ENCODE measurements around the gene NR0B2. TPM values are rescaled to one million over a fixed set of nuclear protein-coding genes. Genes with fewer than 3 reads are reported as not detected.
A peak's percentile ranks its signal among the peaks of the same experiment; 100 is the strongest.

Gene NR0B2
- total and polyA plus RNA-seq, 5 donors from 2014 or later = not detected

GRCh38 chr1:26900001-26900814, 13.6 kb downstream of the NR0B2 start, which contains the start of gene GPATCH3:
GPATCH3 (minus strand) TSS chr1:26900467; CDS start chr1:26900442, 25 bp downstream.
- H3K36me3 Mint-ChIP-seq = peaks cover 9% of the 10 kb centered on the region
- H3K27ac ChIP-seq (ENCODE audit: insufficient read depth, low read length, poor library complexity, severe bottlenecking) = peak within 1 kb of the TSS; percentile 86
- peak within 1 kb of the TSS; percentile 94 to 100 (median 98) for H3K27ac Mint-ChIP-seq
- DNase-seq = peak; percentile 86 to 93 (median 87)
- H3K4me3 ChIP-seq (ENCODE audit: low read depth, low read length) = peak within 1 kb of the TSS; percentile 96
- H3K9me3 Mint-ChIP-seq = no peaks in the 10 kb centered on the region
- no peaks in the 10 kb centered on the region for H3K27me3 Mint-ChIP-seq
- H3K27me3 ChIP-seq (ENCODE audit: control insufficient read depth, insufficient read depth, low read length) = no peaks in the 10 kb centered on the region
- H3K4me3 Mint-ChIP-seq = peak within 1 kb of the TSS; percentile 95 to 99 (median 98)
- ATAC-seq (ENCODE audit: low read depth in 2 of 2) = peak; percentile 86 to 90
- peaks cover 18% of the 10 kb centered on the region for H3K36me3 ChIP-seq (ENCODE audit: control insufficient read depth, insufficient read depth, low read length)
- H3K4me1 ChIP-seq (ENCODE audit: control insufficient read depth, insufficient read depth, low read length, poor library complexity, severe bottlenecking) = peaks cover 21% of the 10 kb centered on the region
- H3K9me3 ChIP-seq (ENCODE audit: control insufficient read depth in 2 of 2, low read length in 2 of 2) = no peaks in the 10 kb centered on the region
- peaks cover 12 to 52% (median 26%) of the 10 kb centered on the region in 4 donors for H3K4me1 Mint-ChIP-seq

- no peak for ATAC-seq (ENCODE audit: low read depth in 2 of 2)
- peak overlapping the region in 1 of 3 donors; percentile 40 for H3K27ac Mint-ChIP-seq
- H3K36me3 ChIP-seq (ENCODE audit: control insufficient read depth, insufficient read depth, low read length) = peaks cover 43% of the 10 kb centered on the region
- peaks cover 19% of the 10 kb centered on the region for H3K36me3 Mint-ChIP-seq
- peaks cover 16 to 56% (median 26%) of the 10 kb centered on the region in 4 donors for H3K4me1 Mint-ChIP-seq
- H3K27me3 ChIP-seq (ENCODE audit: control insufficient read depth, insufficient read depth, low read length) = no peaks in the 10 kb centered on the region
- H3K27ac ChIP-seq (ENCODE audit: insufficient read depth, low read length, poor library complexity, severe bottlenecking) = no peak overlapping the region
- peaks cover 21% of the 10 kb centered on the region for H3K4me1 ChIP-seq (ENCODE audit: control insufficient read depth, insufficient read depth, low read length, poor library complexity, severe bottlenecking)
- no peak for DNase-seq
- no peaks in the 10 kb centered on the region for H3K9me3 Mint-ChIP-seq
- peak overlapping the region in 2 of 4 donors; percentile 28 to 99 for H3K4me3 Mint-ChIP-seq
- H3K27me3 Mint-ChIP-seq = no peaks in the 10 kb centered on the region
- H3K4me3 ChIP-seq (ENCODE audit: low read depth, low read length) = no peak overlapping the region
- no peaks in the 10 kb centered on the region for H3K9me3 ChIP-seq (ENCODE audit: control insufficient read depth in 2 of 2, low read length in 2 of 2)
These were observed 16.4 kb downstream of the NR0B2 start for GRCh38 chr1:26897351-26897750.

GRCh38 chr1:26894263-26894662, 19.5 kb downstream of the NR0B2 start:
- H3K9me3 ChIP-seq (ENCODE audit: control insufficient read depth in 2 of 2, low read length in 2 of 2) = no peaks in the 10 kb centered on the region
- Mint-ChIP-seq H3K9me3 (no peaks in the 10 kb centered on the region), H3K4me1 (peaks cover 11 to 43% (median 17%) of the 10 kb centered on the region in 4 donors), H3K27me3 (no peaks in the 10 kb centered on the region), H3K4me3 (peak overlapping the region in 3 of 4 donors; percentile 2 to 68 (median 21)), H3K27ac (peak overlapping the region in 1 of 3 donors; percentile 42), H3K36me3 (peaks cover 21% of the 10 kb centered on the region)
- peaks cover 18% of the 10 kb centered on the region for H3K4me1 ChIP-seq (ENCODE audit: control insufficient read depth, insufficient read depth, low read length, poor library complexity, severe bottlenecking)
- DNase-seq (no peak), ATAC-seq (ENCODE audit: low read depth in 2 of 2) (no peak)
- no peak overlapping the region for H3K27ac ChIP-seq (ENCODE audit: insufficient read depth, low read length, poor library complexity, severe bottlenecking)
- no peak overlapping the region for H3K4me3 ChIP-seq (ENCODE audit: low read depth, low read length)
- H3K27me3 ChIP-seq (ENCODE audit: control insufficient read depth, insufficient read depth, low read length) = no peaks in the 10 kb centered on the region
- H3K36me3 ChIP-seq (ENCODE audit: control insufficient read depth, insufficient read depth, low read length) = peaks cover 43% of the 10 kb centered on the region

GRCh38 chr1:26890467-26890796, 23.3 kb downstream of the NR0B2 start:
- H3K27ac Mint-ChIP-seq = peak overlapping the region; percentile 90 to 97 (median 95)
- Histone ChIP-seq H3K9me3 (ENCODE audit: control insufficient read depth in 2 of 2, low read length in 2 of 2) (no peaks in the 10 kb centered on the region), H3K27me3 (ENCODE audit: control insufficient read depth, insufficient read depth, low read length) (no peaks in the 10 kb centered on the region), H3K36me3 (ENCODE audit: control insufficient read depth, insufficient read depth, low read length) (peaks cover 51% of the 10 kb centered on the region), H3K27ac (ENCODE audit: insufficient read depth, low read length, poor library complexity, severe bottlenecking) (peak overlapping the region; percentile 86), H3K4me3 (ENCODE audit: low read depth, low read length) (peak overlapping the region; percentile 90), H3K4me1 (ENCODE audit: control insufficient read depth, insufficient read depth, low read length, poor library complexity, severe bottlenecking) (peaks cover 20% of the 10 kb centered on the region)
- H3K9me3 Mint-ChIP-seq = no peaks in the 10 kb centered on the region
- peaks cover 26% of the 10 kb centered on the region for H3K36me3 Mint-ChIP-seq
- H3K4me1 Mint-ChIP-seq = peaks cover 9 to 40% (median 16%) of the 10 kb centered on the region in 4 donors
- H3K27me3 Mint-ChIP-seq = no peaks in the 10 kb centered on the region
- peak overlapping the region; percentile 94 to 99 (median 97) for H3K4me3 Mint-ChIP-seq
- no peak for DNase-seq
- peak; percentile 26 to 33 for ATAC-seq (ENCODE audit: low read depth in 2 of 2)

- Mint-ChIP-seq H3K9me3 (no peaks in the 10 kb centered on the region), H3K27ac (peak within 1 kb of the TSS; percentile 90 to 97 (median 95)), H3K27me3 (no peaks in the 10 kb centered on the region), H3K4me3 (peak within 1 kb of the TSS; percentile 94 to 99 (median 97)), H3K4me1 (peaks cover 9 to 41% (median 16%) of the 10 kb centered on the region in 4 donors), H3K36me3 (peaks cover 31% of the 10 kb centered on the region)
- H3K36me3 ChIP-seq (ENCODE audit: control insufficient read depth, insufficient read depth, low read length) = peaks cover 53% of the 10 kb centered on the region
- H3K4me3 ChIP-seq (ENCODE audit: low read depth, low read length) = peak within 1 kb of the TSS; percentile 90
- H3K9me3 ChIP-seq (ENCODE audit: control insufficient read depth in 2 of 2, low read length in 2 of 2) = no peaks in the 10 kb centered on the region
- no peaks in the 10 kb centered on the region for H3K27me3 ChIP-seq (ENCODE audit: control insufficient read depth, insufficient read depth, low read length)
- ATAC-seq (ENCODE audit: low read depth in 2 of 2) (peak; percentile 92 to 94), DNase-seq (peak; percentile 75 to 90 (median 78))
- peak within 1 kb of the TSS; percentile 86 for H3K27ac ChIP-seq (ENCODE audit: insufficient read depth, low read length, poor library complexity, severe bottlenecking)
- peaks cover 20% of the 10 kb centered on the region for H3K4me1 ChIP-seq (ENCODE audit: control insufficient read depth, insufficient read depth, low read length, poor library complexity, severe bottlenecking)
These were observed 24.0 kb downstream of the NR0B2 start, which contains the start of gene GPN2 for GRCh38 chr1:26889551-26890466. GPN2 (minus strand) TSS chr1:26890283; CDS start chr1:26890096, 187 bp downstream.

GRCh38 chr1:26888231-26888630, 25.5 kb downstream of the NR0B2 start:
- no peaks in the 10 kb centered on the region for H3K27me3 Mint-ChIP-seq
- ATAC-seq (ENCODE audit: low read depth in 2 of 2) (no peak), DNase-seq (no peak)
- Histone ChIP-seq H3K4me1 (ENCODE audit: control insufficient read depth, insufficient read depth, low read length, poor library complexity, severe bottlenecking) (peaks cover 20% of the 10 kb centered on the region), H3K9me3 (ENCODE audit: control insufficient read depth in 2 of 2, low read length in 2 of 2) (no peaks in the 10 kb centered on the region), H3K4me3 (ENCODE audit: low read depth, low read length) (peak overlapping the region; percentile 73), H3K27me3 (ENCODE audit: control insufficient read depth, insufficient read depth, low read length) (no peaks in the 10 kb centered on the region), H3K36me3 (ENCODE audit: control insufficient read depth, insufficient read depth, low read length) (peaks cover 52% of the 10 kb centered on the region), H3K27ac (ENCODE audit: insufficient read depth, low read length, poor library complexity, severe bottlenecking) (no peak overlapping the region)
- H3K27ac Mint-ChIP-seq = peak overlapping the region in 2 of 3 donors; percentile 56 to 95
- peaks cover 12 to 41% (median 14%) of the 10 kb centered on the region in 4 donors for H3K4me1 Mint-ChIP-seq
- peak overlapping the region; percentile 73 to 97 (median 96) for H3K4me3 Mint-ChIP-seq
- H3K36me3 Mint-ChIP-seq = peaks cover 38% of the 10 kb centered on the region
- H3K9me3 Mint-ChIP-seq = no peaks in the 10 kb centered on the region

GRCh38 chr1:26887125-26887524, 26.6 kb downstream of the NR0B2 start:
- no peaks in the 10 kb centered on the region for H3K9me3 Mint-ChIP-seq
- H3K4me1 ChIP-seq (ENCODE audit: control insufficient read depth, insufficient read depth, low read length, poor library complexity, severe bottlenecking) = peaks cover 20% of the 10 kb centered on the region
- H3K9me3 ChIP-seq (ENCODE audit: control insufficient read depth in 2 of 2, low read length in 2 of 2) = no peaks in the 10 kb centered on the region
- peaks cover 57% of the 10 kb centered on the region for H3K36me3 ChIP-seq (ENCODE audit: control insufficient read depth, insufficient read depth, low read length)
- peaks cover 42% of the 10 kb centered on the region for H3K36me3 Mint-ChIP-seq
- H3K4me3 Mint-ChIP-seq = peak overlapping the region; percentile 65 to 91 (median 77)
- H3K27ac ChIP-seq (ENCODE audit: insufficient read depth, low read length, poor library complexity, severe bottlenecking) = no peak overlapping the region
- DNase-seq (peak in 2 of 3 donors; percentile 28 to 64), ATAC-seq (ENCODE audit: low read depth in 2 of 2) (no peak)
- H3K27me3 Mint-ChIP-seq = no peaks in the 10 kb centered on the region
- peaks cover 12 to 47% (median 16%) of the 10 kb centered on the region in 4 donors for H3K4me1 Mint-ChIP-seq
- no peak overlapping the region for H3K4me3 ChIP-seq (ENCODE audit: low read depth, low read length)
- H3K27me3 ChIP-seq (ENCODE audit: control insufficient read depth, insufficient read depth, low read length) = no peaks in the 10 kb centered on the region
- H3K27ac Mint-ChIP-seq = peak overlapping the region in 2 of 3 donors; percentile 33 to 65

Measured in CD4-positive, CD25-positive, alpha-beta regulatory T cell (primary cell).